Neural cell (in vitro differentiated cells): ENCODE results near the gene SPINDOC. TPM values are rescaled to one million over a fixed set of nuclear protein-coding genes. Genes with fewer than 3 reads are reported as not detected.

ENCODE experiments used
- H2AFZ ChIP-seq: fragments of 200-600, 300-800 bp; sonication (generic), shearing (Covaris generic); 2 replicates; pipeline ENCODE4 v1.6.0; 2014; ENCODE audit warnings: low read depth, mild to moderate bottlenecking, antibody characterized with exemption, low read length, moderate library complexity
- H3F3A ChIP-seq: fragments of 200-600 bp; shearing (Covaris generic); 2 replicates; pipeline ENCODE4 v1.6.1; 2016; ENCODE audit warnings: mild to moderate bottlenecking, moderate library complexity, mixed read lengths, antibody characterized with exemption, low read length; ENCODE audit not compliant: insufficient read depth, poor library complexity, severe bottlenecking
- H3K27ac ChIP-seq: fragments of 200-600, 300-800 bp; sonication (generic), shearing (Covaris generic); 2 replicates; pipeline ENCODE4 v1.5.1; 2014; ENCODE audit warnings: mild to moderate bottlenecking, low read length, moderate library complexity
- H3K27me3 ChIP-seq: fragments of 300-800, 200-600 bp; sonication (generic), shearing (Covaris generic); 2 replicates; pipeline ENCODE4 v1.6.0; 2014; ENCODE audit warnings: mild to moderate bottlenecking, low read depth, low read length, moderate library complexity; ENCODE audit not compliant: insufficient read depth
- H3K36me3 ChIP-seq: fragments of 300-800, 200-600 bp; sonication (generic), shearing (Covaris generic); 2 replicates; pipeline ENCODE4 v1.5.1; 2014; ENCODE audit warnings: mild to moderate bottlenecking, antibody characterized with exemption, low read length, moderate library complexity; ENCODE audit not compliant: insufficient read depth
- H3K4me2 ChIP-seq: fragments of 300-800, 200-600 bp; sonication (generic), shearing (Covaris generic); 2 replicates; pipeline ENCODE4 v1.6.0; 2014; ENCODE audit warnings: mild to moderate bottlenecking, low read length
- H3K4me3 ChIP-seq: fragments of 300-800, 200-600 bp; sonication (generic), shearing (Covaris generic); 2 replicates; pipeline ENCODE4 v1.5.1; 2014; ENCODE audit warnings: mild to moderate bottlenecking, low read length, moderate library complexity
- H3K79me2 ChIP-seq: fragments of 200-600 bp; shearing (Covaris generic); replicated peaks from 2 replicates; pipeline ENCODE4 v1.6.0; 2014; ENCODE audit warnings: mild to moderate bottlenecking, low read length, moderate library complexity; ENCODE audit not compliant: insufficient read depth
- H3K9ac ChIP-seq: fragments of 300-800, 200-600 bp; sonication (generic), shearing (Covaris generic); 2 replicates; pipeline ENCODE4 v1.6.1; 2016; ENCODE audit warnings: mild to moderate bottlenecking, low read length, mixed read lengths
- H3K9me2 ChIP-seq: fragments of 200-600 bp; shearing (Covaris generic); 2 replicates; pipeline ENCODE4 v1.6.1; 2016; ENCODE audit warnings: mild to moderate bottlenecking, low read length, mixed read lengths; ENCODE audit not compliant: insufficient read depth
- H3K9me3 ChIP-seq: fragments of 200-600, 300-800 bp; sonication (generic), shearing (Covaris generic); 2 replicates; pipeline ENCODE4 v1.6.1; 2016; ENCODE audit warnings: mild to moderate bottlenecking, mixed run types, low read length, moderate library complexity, mixed read lengths
- H4K20me1 ChIP-seq: fragments of 200-600 bp; shearing (Covaris generic); 2 replicates; pipeline ENCODE4 v1.6.1; 2016; ENCODE audit warnings: mild to moderate bottlenecking, mixed run types; ENCODE audit not compliant: insufficient read depth
- EP300 ChIP-seq: fragments of 450-650 bp; conservative IDR thresholded peaks from 2 replicates; pipeline ENCODE4 v1.6.1; 2014; ENCODE audit warnings: antibody characterized with exemption, mild to moderate bottlenecking, moderate library complexity; ENCODE audit not compliant: poor library complexity, severe bottlenecking
- EZH2 ChIP-seq: fragments of 200-600, 300-800 bp; shearing (Covaris generic), sonication (generic); IDR thresholded peaks from 2 replicates; pipeline ENCODE4 v1.6.1; 2014; ENCODE audit warnings: antibody characterized with exemption, low read length, borderline replicate concordance, mild to moderate bottlenecking; ENCODE audit not compliant: insufficient read depth, poor library complexity, severe bottlenecking
- MXI1 ChIP-seq: fragments of 450-650 bp; conservative IDR thresholded peaks from 2 replicates; pipeline ENCODE4 v1.6.1; 2014; ENCODE audit warnings: antibody characterized with exemption, mild to moderate bottlenecking; ENCODE audit not compliant: poor library complexity, severe bottlenecking
- POLR2AphosphoS5 ChIP-seq: IDR thresholded peaks from 2 replicates; pipeline ENCODE4 v1.6.1; 2012
- RAD21 ChIP-seq: fragments of 450-650 bp; conservative IDR thresholded peaks from 2 replicates; pipeline ENCODE4 v1.6.1; 2014; ENCODE audit warnings: antibody characterized with exemption, mild to moderate bottlenecking, moderate library complexity
- REST ChIP-seq: IDR thresholded peaks from 2 replicates; pipeline ENCODE4 v1.6.1; 2012; ENCODE audit warnings: borderline replicate concordance
- SMC3 ChIP-seq: fragments of 450-650 bp; conservative IDR thresholded peaks from 2 replicates; pipeline ENCODE4 v1.6.1; 2014; ENCODE audit warnings: antibody characterized with exemption, mild to moderate bottlenecking, moderate library complexity; ENCODE audit not compliant: poor library complexity
- TAF1 ChIP-seq: IDR thresholded peaks from 2 replicates; pipeline ENCODE4 v1.6.1; 2012; ENCODE audit warnings: low read depth
- polyA plus RNA-seq: library from polyadenylated mRNA; depleted of rRNA; stranded (reverse); fragments of >200 nt; gene quantifications from 2 replicates; pipeline ENCODE4 v1.2.3, GENCODE V29; 2014
- TF ChIP-seq, protein P1 (sequence below): fragments of 450-650 bp; IDR thresholded peaks from 2 replicates; pipeline ENCODE4 v1.5.1; 2014; ENCODE audit warnings: antibody characterized with exemption, mild to moderate bottlenecking, moderate library complexity; ENCODE audit not compliant: poor library complexity, severe bottlenecking

SPINDOC gene
- polyA plus RNA-seq, 1 donor from 2014 or later = 20.3 TPM

DNA sequence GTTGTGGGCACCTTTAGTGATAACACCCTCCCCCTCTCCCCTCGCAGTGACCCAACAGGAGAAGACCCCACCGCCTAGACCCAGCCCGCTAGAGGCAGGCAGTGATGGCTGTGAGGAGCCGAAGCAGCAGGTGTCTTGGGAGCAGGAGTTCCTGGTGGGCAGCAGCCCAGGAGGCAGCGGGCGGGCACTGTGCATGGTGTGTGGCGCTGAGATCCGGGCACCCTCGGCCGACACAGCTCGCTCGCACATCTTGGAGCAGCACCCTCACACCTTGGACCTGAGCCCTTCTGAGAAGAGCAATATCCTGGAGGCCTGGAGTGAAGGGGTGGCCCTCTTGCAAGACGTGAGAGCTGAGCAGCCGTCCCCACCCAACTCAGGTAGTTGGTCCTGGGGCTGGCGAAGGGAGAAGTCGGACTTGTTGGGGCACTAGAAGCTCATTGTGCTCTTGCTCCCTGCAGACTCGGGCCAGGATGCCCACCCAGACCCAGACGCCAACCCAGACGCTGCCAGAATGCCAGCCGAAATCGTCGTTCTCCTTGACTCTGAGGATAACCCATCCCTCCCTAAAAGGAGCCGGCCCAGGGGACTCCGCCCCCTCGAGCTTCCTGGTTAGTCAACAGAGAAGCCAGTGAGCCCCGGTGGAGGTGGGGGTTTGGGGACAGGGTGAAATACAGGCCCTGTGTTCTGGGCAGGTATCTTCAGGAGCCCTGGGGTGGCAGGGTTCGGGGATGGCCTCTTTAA, 4.7 kb downstream of the SPINDOC start:
- H3F3A ChIP-seq = no peaks in the 10 kb centered on the region
- peaks cover 39% of the 10 kb centered on the region for H3K79me2 ChIP-seq

DNA sequence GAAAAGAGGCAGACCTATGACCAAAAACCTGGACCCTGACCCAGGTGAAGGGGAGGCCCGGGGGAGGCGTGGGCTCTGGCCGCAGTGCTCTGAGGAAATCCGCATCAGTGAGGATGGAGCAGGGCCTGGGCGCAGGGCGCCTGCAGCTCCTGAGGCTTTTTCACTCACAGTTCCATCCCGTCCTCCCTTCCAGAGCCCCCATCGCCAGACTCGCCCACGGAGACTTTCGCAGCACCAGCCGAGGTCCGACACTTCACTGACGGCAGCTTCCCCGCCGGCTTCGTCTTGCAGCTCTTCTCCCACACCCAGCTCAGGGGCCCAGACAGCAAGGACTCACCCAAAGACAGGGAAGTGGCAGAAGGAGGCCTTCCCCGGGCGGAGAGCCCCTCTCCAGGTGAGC, 5.4 kb downstream of the SPINDOC start:
- H3K4me2 ChIP-seq = no peak overlapping the region
- H3K9ac ChIP-seq = no peak overlapping the region
- H4K20me1 ChIP-seq = no peaks in the 10 kb centered on the region
- H2AFZ ChIP-seq = no peak overlapping the region
- no peaks in the 10 kb centered on the region for H3K27me3 ChIP-seq
- H3K79me2 ChIP-seq = peaks cover 39% of the 10 kb centered on the region
- TF ChIP-seq RAD21 (no peak), POLR2AphosphoS5 (no peak), EP300 (no peak), EZH2 (no peak), SMC3 (no peak), MXI1 (no peak)
- H3K9me3 ChIP-seq = no peaks in the 10 kb centered on the region
- H3K27ac ChIP-seq = no peak overlapping the region
- no peaks in the 10 kb centered on the region for H3K9me2 ChIP-seq
- H3K4me3 ChIP-seq = no peak overlapping the region
- H3K36me3 ChIP-seq = no peaks in the 10 kb centered on the region
- no peaks in the 10 kb centered on the region for H3F3A ChIP-seq

More for the DNA sequence above, 4.7 kb downstream of the SPINDOC start:
- TF ChIP-seq SMC3 (no peak), MXI1 (no peak), EZH2 (no peak), RAD21 (no peak), TAF1 (no peak), REST (no peak), POLR2AphosphoS5 (no peak), EP300 (no peak)
- TF ChIP-seq, protein P1, sequence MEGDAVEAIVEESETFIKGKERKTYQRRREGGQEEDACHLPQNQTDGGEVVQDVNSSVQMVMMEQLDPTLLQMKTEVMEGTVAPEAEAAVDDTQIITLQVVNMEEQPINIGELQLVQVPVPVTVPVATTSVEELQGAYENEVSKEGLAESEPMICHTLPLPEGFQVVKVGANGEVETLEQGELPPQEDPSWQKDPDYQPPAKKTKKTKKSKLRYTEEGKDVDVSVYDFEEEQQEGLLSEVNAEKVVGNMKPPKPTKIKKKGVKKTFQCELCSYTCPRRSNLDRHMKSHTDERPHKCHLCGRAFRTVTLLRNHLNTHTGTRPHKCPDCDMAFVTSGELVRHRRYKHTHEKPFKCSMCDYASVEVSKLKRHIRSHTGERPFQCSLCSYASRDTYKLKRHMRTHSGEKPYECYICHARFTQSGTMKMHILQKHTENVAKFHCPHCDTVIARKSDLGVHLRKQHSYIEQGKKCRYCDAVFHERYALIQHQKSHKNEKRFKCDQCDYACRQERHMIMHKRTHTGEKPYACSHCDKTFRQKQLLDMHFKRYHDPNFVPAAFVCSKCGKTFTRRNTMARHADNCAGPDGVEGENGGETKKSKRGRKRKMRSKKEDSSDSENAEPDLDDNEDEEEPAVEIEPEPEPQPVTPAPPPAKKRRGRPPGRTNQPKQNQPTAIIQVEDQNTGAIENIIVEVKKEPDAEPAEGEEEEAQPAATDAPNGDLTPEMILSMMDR = no peak
- H3K9me2 ChIP-seq = no peaks in the 10 kb centered on the region
- no peaks in the 10 kb centered on the region for H4K20me1 ChIP-seq
- no peak overlapping the region for H3K27ac ChIP-seq
- no peaks in the 10 kb centered on the region for H3K9me3 ChIP-seq
- H3K36me3 ChIP-seq = no peaks in the 10 kb centered on the region
- H3K27me3 ChIP-seq = no peaks in the 10 kb centered on the region
- no peak overlapping the region for H3K4me2 ChIP-seq
- no peak overlapping the region for H3K9ac ChIP-seq
- no peak overlapping the region for H3K4me3 ChIP-seq
- H2AFZ ChIP-seq = no peak overlapping the region
